Effector CD4-positive, alpha-beta T cell (primary cell): ENCODE measurements around the gene KLHL3.

Experiments
- DNase-seq: peaks from one replicate; pipeline ENCODE4 v3.0.0-alpha.2; 2020

The KLHL3 gene

DNA sequence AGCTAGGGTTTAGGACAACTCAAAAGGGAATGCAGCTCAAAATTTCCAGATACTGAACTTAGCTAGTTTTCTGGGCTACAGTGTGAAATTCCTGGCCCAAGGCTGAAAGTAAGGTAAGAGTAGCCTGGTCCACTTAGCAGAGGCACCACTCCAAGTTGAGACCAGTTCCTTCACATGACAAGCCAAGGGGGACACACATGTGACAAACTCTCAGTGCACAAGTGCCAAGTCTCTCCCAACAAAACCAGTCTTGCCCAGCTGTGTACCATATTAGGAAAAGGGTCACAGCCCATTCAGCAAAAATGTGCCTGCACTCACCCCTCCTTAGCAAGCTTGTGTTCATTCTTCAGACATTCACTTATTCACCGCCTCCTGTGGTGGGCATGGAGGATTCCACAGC lies 27.8 kb downstream of the KLHL3 start:
- DNase-seq = no peak

DNA sequence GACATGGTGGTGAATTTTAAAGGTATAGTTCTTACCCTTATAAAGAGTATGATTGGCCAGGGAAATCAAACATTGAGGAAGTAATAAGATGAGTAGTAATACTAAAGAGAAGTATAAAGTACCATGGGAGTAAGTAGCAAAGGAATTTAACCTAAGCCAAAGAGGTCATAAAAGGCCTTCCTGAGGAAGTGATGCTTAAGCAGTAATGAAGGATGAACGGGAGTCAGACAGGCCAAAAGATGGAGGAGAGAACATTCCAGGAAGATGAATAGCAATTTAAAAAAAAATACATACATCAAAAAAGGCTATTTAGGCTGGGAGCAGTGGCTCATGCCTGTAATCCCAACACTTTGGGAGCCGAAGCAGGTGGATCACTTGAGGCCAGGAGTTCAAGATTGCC lies 29.0 kb downstream of the KLHL3 start:
- no peak for DNase-seq

DNA sequence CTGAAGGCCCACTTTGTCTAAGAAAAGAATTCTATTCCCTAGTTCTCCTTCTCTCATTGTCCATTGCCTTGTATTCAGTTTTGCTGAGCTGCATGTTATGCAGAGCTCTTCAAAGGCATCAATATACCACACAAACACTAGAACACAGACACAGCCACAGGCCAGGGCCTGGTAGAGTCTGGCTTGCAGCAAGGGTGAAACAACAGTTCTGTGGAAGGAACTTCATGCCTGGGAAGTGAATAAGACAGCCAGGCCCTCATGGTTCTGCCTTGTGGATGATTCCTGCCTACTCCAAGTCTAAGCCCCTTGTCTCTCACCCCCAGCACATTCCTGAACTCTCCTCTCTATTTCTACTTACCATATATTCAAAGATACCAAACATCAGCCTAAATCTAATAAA lies 30.8 kb downstream of the KLHL3 start:
- DNase-seq = no peak

DNA sequence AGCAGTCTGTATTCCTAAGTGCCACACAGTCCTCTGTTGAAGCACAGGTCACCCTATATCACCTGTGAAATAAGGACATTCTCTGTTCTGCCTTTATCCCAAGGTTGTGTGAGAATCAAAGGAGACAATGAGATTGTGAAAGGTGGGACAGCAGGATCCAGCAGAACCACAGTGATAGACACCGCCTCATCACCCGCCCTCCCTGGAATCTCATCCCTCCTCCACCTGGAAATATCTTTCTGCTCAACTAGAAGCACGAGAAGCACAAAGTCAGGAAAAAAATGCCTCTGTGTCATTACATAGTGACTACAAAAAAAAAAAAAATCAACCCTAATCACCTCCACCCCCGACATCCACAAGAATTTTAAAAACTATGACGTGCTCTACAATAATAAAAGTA lies 32.3 kb downstream of the KLHL3 start:
- no peak for DNase-seq

DNA sequence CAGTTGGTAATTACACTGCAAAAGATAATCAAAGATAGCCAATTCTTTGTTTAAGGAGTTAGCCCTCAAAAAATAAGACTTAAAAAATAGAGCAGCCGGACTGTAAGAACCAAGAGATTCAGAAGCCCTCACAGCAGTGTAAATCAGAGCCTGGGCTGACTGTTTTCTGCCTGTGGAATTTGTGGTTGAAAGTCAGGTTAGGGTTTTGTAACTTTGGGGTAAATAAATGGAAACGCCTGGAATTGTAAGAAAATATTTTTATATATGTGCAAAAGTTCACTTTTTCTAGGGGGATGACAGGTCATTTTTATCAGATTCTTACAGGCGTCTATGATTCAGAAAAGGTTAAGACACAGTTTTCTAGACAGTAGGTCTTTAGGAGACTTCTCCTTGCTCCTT lies 35.6 kb downstream of the KLHL3 start:
- DNase-seq = no peak

DNA sequence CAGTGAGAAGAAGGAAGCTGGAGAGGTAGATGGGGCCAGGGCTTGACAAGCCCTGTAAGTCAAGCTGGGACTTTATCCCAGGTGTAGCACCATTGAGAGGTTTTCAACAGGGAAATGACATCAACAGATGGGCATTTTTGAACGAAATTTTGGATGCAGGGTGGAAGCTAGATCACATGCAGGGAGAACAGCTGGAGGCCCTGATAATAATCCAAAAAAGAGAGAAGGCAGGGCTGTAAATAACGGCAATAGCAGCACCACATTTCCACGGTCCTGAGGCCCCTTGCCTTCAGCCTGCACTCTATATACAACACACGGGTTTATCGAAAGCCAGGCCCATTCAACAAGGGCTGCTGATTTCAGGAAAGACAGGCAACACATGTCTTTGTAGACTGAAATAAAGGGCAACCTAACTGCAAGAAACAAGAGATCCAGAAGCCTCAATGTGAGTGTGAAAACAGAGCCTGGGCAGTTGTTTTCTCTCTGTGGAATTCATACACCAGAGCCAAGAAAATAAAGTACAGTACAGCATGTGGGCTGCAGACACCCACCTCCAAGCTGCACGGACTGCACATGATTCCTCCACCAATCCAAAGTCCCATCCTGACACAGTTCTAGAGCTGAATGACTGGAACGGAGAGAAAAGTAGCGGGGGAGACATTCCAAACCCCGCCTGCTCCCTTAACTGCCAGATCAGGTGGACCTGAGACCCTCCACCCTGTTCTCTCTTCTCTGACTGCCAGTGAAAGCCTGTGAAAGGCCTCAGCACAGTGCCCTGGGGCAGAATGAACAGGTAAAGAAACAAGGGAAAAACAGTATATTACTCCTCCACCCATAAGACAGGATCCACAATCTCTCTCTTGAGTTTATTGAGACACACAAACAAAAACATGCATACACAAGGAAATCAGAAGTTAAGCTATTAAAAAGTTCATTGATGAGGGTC lies 36.3 kb downstream of the KLHL3 start:
- DNase-seq = no peak

DNA sequence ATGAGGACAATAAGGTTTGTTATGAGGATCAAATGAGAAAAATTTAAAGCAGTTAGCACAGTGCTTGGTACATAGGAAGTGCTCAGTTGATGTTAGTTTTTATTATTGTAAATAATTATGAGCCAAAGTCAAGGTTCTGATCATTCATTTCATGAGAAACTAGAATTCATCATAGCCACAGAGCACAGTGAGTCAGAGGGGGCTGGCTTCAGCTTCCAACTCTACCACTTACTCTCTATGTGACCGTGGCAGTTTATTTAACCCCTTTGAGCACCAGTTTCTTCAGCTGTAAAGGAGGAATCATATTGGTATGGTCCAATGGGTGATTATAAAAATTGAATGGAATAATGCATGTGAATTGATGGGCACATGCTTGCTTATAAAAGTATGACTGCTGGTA lies 39.4 kb downstream of the KLHL3 start:
- no peak for DNase-seq

DNA sequence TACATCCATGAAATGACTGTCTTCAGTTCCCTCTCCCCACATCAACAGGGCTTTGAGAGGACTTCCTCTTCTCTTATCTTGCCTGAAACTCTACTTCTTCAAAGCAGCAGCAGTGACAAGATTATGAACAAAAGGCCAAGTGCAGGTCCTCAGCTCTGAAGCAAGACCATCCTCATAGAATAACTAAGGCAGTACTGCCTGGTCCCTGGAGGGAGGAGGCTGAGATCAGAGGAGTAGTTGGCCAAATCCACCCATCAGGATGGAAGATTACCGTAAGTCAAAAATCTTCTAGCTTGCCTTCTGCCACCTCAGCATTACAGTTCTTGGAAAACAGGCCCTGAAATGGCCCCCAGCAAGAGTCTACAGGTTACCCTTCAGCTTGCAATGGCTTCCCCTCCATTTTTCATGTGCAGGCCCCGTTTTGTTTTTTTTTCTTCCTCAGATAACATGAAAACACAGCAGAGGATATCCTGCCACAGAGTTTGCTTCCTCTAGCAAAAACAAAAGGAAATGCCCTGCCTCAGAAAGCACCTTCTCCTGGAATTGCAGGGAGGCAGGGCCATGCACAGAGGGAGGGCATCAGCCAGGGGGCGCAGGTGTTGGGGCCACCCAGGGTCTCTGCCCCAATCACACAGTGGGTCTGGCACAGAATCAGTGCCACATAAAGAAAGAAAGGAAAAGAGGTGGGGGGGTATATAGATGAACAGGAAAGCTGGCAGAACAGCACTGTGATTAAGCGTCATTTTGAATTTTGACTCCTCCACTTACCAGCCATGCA lies 40.0 kb downstream of the KLHL3 start:
- DNase-seq = no peak

DNA sequence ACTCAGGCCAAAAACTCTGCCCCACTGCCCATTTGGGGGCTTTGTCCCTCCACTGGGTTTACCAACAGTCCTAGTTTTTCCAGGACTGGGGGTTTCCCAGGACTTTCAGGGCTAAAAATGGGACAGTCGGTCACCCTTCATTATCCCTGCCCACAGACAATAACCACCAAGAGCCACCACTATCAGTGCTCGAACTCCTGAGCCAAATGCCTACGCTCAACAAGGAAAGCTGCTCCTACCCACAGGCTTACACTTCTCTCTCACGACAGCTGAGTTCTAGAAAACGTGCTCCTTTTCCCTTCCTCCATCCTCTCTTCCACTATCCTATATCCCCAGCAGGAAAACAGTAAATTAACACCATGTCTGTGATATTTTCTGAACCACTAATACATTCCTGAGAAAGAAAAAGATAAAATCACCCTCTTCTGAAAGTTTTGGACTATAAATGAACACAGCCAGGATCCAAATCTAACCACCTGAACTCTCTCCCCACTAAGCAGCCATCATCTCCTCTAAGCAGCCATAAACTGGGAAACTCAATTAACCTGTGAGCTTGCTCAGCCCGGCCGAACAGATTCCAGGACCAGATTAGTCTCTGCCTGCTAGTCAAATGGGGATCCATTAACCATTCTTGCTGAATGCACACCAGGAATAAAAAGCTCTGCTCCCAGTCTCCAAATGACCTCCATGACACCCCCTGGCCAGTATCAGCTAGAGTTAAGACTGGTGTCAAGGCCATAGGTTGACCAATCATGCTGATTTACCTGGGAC lies 41.8 kb downstream of the KLHL3 start:
- no peak for DNase-seq

DNA sequence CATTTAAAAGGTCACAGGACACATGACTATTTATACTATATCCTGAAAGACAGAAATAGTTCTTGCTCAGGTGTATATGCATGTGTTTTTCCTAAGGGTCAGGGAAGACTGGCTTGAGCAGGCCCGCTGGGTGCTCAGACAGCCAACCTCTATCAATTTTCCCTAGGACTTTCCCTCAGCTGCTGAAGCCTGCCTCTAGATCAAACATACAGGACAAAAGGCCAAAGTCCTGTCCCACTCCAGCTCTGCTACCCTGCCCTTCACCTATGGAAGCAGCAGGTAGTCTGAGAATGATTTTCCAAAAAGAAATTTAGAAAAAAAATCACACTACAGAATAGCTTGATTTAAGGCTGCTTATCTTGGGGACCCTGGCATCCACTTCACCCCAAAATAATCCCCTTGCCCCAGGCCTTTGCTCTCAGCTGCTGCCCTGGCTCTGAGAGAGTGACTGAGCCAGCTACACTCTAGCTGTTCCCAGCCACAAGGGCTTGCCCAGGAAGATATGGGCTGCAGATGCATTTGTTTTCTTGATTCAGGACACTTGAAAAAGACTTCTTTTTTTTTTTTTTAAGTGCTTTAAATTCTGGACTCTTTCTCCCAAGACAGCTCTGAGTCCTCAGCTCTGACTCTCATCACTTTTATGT lies 42.5 kb downstream of the KLHL3 start:
- no peak for DNase-seq

DNA sequence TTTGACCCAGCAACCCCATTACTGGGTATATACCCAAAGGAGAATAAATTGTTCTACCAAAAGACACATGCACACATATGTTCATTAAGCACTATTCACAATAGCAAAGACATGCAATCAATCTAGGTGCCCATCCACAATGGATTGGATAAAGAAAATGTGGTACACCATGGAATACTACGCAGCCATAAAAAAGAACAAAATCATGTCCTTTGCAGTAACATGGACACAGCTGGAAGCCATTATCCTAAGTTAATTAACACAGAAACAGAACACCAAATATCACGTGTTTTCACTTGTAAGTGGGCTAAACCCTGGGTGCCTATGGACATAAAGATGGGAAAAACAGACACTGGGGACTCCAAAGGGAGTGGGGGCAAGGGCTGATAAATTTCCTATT lies 46.6 kb downstream of the KLHL3 start:
- no peak for DNase-seq

DNA sequence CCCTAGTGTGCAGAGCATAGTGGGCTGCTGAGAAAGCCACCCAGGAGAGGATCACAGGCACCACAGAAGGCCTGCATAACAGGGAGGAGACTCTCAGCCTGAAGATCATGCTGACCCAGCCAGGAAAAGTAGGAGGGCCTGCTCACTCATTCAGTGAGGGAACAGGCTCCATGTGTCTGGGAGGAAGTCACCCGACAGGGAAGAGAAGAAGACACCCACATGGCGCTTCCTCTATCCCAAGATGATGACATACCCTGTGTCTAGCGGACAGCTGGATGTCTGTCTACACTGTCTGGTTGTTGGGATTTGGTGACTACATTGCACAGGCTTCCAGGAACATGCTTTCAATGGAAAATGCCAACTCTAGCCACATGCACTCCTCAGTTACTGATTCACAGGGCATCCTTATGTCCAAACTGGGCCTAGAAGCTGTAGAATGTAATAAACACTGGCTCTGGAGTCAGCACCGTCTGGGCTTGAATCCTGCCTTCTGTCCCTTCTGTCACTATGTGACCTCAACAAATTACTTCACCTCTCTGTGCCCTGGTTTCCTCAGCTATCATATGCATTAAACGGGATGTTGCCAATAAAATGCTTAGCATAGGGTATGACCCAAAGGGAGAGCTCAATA lies 47.6 kb downstream of the KLHL3 start:
- DNase-seq = no peak

DNA sequence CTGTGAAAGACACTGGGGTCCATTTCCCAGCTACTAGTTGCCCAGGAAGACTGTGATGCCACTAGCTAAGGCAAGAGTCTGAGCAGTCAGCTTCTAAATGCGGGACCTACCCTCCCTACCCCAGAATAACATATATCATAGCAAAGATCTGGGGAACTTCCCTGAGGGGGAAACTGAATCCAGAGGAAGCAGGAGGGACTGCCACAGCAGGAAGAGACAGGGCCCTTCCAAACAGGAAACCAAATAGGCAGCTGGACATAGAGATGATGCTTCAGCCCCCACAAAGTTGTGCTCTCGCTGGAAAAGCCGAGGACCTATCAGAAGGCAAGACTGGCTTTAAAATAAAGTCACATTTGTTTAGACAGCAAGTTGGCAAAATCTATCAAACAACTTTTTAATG lies 51.1 kb downstream of the KLHL3 start:
- no peak for DNase-seq

DNA sequence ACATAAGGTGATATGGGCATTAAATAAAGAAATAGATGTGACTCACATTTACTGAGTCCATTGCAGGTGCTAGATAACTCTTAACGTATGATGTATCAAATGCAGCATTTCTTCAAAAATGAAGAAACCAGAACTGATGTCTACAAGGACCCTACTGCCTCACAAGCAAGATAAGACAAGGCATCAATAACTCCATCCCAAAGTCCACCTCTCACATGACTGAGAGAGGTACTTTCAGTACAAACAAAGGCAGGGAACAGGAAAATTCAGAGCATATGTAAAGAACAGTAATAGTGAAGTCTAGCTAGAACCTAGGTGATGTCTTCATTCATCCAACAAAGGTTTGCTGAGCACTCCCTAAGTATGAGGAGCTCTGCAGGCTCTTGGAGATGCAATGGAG lies 54.7 kb downstream of the KLHL3 start:
- DNase-seq = no peak

DNA sequence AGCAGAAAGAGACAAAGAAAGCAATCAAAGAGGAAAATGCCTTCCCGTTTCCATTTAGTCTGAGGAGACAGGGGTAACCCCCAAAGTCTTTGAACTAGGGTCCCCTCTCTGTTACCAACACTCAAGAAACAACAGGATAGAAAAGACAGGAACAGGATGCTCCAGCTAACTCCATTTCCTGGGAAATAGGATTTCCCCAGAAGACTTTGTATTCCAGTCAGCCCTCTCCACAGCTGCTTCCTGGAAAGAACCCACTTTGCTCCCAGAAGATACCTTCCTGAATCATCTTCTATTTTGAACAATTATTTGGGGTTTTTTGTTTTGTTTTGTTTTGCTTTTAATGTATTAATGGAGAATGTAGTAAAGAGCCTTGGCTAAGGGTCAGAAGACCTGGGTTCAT lies 56.0 kb downstream of the KLHL3 start:
- DNase-seq = no peak

DNA sequence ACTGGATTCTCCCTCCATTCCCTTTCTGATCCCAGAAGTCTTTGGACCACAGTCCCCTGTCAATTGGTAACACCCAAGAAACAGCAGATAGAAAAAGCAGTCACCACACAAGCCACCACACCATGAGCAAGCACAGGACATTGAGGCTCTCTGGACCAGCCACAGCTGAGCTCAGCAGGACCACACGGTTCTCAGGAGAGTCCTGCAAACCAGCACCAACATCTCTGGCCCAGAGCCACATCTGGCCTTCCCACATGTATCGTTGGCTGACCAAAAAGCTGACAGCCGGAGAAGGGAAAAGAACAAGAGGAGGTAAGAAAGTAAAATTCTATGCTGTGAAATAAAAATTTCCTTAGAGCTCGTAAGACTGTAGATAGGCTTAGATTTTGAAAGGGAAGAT lies 56.7 kb downstream of the KLHL3 start:
- DNase-seq = no peak

DNA sequence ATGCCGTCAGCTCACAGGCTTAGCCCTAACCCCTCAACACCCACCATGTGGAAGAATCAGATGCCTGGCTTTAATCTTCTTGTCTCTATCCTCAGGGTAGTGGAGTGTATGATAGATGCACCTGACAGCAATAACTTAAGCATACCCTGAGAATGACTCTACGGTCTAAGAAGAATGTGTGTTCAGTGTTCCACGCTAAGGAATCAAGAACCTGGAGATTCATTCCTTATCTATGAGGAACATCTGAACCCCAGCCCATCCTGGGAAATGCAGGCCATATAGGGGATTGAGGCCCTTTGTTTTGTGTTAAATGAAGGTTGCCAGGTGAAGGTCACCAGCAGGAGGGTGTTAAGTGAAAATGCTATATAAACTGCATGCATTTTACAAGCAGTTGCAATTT lies 63.0 kb downstream of the KLHL3 start:
- no peak for DNase-seq

DNA sequence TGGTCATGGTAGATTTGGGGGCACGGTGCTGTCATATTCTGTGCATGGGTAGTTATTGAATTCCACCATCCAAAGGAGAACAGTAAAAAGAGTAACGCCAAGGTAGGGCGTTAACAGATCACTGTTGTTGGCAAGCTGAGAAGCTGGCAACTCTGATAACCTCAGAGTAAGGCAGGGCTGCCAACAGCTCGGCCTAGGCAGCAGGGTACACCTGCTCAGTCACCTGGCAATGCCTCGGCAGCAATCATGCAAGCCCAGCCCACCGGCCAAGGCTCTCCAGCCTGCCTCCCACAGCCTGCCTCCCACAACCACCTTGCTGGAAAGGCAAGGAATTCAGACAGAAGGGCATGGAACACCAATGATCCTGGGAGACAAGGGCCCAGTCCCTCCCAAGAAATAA lies 63.9 kb downstream of the KLHL3 start:
- DNase-seq = no peak

DNA sequence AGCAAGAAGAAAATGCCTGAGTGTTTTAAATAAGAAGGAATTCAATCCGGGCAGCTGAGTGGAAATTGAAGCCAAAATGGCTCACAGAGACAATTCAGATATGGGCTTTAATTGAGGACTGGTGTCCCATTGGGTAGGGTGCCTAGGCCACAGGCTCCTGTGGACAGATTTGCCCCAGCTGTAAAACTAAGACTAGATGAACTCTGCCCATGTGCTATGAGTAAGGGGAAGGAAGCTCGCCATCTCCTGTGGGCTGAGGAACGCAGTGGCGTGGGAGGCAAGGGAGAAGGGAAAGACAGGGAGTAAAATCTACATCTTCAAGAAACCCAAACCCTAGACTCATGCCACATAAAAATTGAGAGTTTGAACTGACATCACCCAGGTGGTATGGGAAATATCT lies 66.1 kb downstream of the KLHL3 start:
- DNase-seq = no peak

DNA sequence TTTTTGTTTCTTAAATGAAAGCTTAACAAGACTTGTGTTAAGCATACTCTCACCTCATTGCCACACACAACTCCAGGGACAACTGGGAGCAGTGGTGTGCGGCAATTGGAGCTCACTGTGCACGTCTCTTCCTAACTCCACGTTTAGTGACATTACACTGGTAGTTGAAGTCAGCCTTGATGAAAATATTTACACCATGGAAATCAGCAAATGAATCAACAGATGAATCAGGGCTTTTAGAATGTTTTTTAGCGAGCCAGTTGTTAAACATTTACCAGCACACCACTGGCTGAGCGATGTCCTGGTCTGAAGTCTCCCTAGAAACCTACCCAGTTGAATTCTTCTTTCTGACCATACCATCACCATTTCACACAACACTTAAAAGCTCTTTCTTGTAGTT lies 67.3 kb downstream of the KLHL3 start:
- no peak for DNase-seq

DNA sequence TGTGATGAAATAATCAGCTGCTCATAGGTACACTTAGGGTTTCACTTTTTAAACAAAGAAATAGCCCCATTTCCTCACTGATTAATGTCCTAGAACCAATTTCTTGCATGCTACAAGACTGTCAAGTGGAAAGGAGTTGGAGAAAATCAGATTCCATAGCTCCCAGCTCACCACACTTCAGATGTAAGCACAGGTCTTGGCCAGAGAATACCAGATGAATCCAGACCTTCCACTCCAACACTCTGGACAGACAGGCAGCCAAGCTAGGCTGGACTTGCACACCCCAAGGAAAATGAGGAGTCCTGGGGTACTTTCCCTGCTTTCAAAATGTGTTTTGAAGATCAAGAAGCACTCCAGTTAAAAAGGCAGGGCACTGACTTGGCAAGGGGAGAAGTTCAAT lies 68.5 kb downstream of the KLHL3 start:
- no peak for DNase-seq

DNA sequence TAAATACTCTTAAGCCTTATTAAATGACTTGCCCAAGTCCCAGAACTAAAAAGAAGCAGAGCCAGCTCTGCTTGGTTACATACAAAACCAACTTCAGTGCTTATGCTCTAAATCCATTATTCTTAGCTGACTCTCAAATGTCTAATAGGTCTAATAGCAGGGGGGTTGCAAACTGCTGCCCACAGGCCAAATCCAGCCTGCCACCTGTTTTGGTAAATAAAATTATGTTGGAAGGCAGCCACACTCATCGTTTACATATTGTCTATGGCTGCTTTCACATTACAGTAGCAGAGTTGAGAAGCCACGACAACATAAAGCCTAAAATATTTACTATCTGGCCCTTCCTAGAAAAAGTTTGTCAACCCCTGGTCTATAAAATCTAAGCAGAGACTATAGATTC lies 69.0 kb downstream of the KLHL3 start:
- no peak for DNase-seq

DNA sequence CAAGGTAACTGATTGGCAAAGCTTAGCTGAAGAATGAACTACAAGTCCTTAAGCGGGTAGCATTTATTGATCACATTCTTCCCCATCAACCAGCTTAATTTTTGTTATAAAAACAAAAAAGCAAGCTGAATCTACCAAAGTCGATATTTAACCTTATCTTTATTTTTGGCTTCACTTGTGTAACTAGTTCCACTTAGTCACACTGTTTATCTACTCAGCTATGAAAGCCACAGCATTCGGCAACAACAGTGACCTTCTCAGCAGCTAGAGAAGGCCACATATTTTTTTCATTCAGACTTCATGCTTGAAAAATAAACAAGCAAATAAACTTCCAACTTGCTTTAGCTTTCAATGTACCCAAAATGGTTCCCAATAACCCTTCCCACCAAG lies 69.4 kb downstream of the KLHL3 start:
- DNase-seq = no peak
